GM04503 (cell line): ENCODE data around the gene RBM19.

Experiments
- DNase-seq: peaks from one replicate; pipeline ENCODE4 v3.0.0-alpha.2; 2012; ENCODE audit warnings: low read depth

The RBM19 gene

GRCh38 chr12:113804961-113805600 lies 161.0 kb downstream of the RBM19 start:
- no peak for DNase-seq

- DNase-seq, result no peak
Measured at GRCh38 chr12:113803759-113804140, 162.4 kb downstream of the RBM19 start.

- DNase-seq, result no peak
Measured at GRCh38 chr12:113802966-113803758, 163.0 kb downstream of the RBM19 start.

GRCh38 chr12:113802000-113802749 lies 163.9 kb downstream of the RBM19 start:
- no peak for DNase-seq

- DNase-seq, result no peak
Measured at GRCh38 chr12:113800201-113800600, 165.9 kb downstream of the RBM19 start.

GRCh38 chr12:113798552-113798951 lies 167.6 kb downstream of the RBM19 start:
- DNase-seq, result no peak

GRCh38 chr12:113797535-113797868 lies 168.6 kb downstream of the RBM19 start:
- no peak for DNase-seq

GRCh38 chr12:113796852-113797534 lies 169.1 kb downstream of the RBM19 start:
- DNase-seq, result no peak

GRCh38 chr12:113796066-113796827 lies 169.9 kb downstream of the RBM19 start:
- no peak for DNase-seq

- no peak for DNase-seq
Measured at GRCh38 chr12:113795445-113795844, 170.7 kb downstream of the RBM19 start.

GRCh38 chr12:113794774-113795173 lies 171.4 kb downstream of the RBM19 start:
- DNase-seq, result no peak

- no peak for DNase-seq
Measured at GRCh38 chr12:113793250-113793649, 172.9 kb downstream of the RBM19 start.

GRCh38 chr12:113792450-113792849 lies 173.7 kb downstream of the RBM19 start:
- no peak for DNase-seq

GRCh38 chr12:113788020-113788856 lies 177.9 kb downstream of the RBM19 start:
- peak; percentile 1 for DNase-seq

GRCh38 chr12:113786107-113786506 lies 180.0 kb downstream of the RBM19 start:
- no peak for DNase-seq

GRCh38 chr12:113783811-113784210 lies 182.3 kb downstream of the RBM19 start:
- no peak for DNase-seq

GRCh38 chr12:113782873-113783272 lies 183.3 kb downstream of the RBM19 start:
- DNase-seq, result no peak

GRCh38 chr12:113781415-113782198 lies 184.5 kb downstream of the RBM19 start:
- DNase-seq, result peak; percentile 57

GRCh38 chr12:113779774-113780173 lies 186.4 kb downstream of the RBM19 start:
- no peak for DNase-seq
